Brain pericyte (primary cell): ENCODE data around the gene NR1D2.
"Not testable (repeated sequence)": the region's sequence is repeated elsewhere in the genome, so short reads cannot be mapped to it uniquely, and the experiment has no call there.

ENCODE experiments used
- DNase-seq: peaks from one replicate; pipeline ENCODE4 v3.0.0-alpha.2; 2012; ENCODE audit warnings: low read depth, low spot score

NR1D2 gene

DNA sequence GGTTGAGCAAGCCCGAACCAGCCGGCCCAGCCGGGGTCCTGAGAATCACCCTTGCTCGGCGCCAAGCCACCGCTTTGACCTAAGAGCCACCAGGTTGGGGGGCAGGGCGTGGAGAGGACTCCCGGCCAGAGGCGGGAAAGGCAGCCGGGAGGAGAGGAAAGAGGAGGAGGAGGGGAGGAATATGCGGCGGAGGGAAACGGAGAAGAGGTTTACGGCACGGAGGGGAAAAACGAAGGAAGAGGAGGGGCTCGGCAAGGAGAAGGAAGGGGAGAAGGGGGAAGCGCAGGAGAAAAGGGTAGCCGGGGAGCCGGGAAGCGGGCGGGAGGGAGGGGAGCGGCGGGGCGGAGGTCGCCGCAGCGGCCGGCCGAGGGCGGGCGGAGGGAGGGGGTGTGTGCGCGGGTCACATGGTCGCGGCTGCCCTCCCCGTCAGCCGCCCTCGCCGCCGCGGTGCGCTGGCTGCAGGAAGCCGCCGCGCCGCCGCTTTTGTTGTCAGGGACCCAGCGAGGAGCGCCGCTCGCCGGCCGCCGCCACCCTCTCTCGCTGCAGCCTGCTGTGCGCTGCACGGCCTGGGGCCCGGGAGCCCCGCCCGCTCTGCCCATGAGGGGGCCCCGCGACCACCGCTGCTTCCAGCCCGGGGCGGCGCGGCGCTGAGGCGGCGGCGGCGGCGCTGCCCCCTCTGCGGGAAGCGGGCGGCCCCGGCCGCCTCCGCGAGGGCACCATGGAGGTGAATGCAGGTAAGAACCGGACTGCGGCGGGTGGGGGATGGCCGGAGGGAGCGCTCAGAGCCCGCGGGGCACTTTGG, at the start of gene NR1D2:
Gene NR1D2 (plus strand): TSS at position 426 of the 802 bp plus-strand sequence. CDS start 293 bp downstream, at position 719.
- DNase-seq = no peak

DNA sequence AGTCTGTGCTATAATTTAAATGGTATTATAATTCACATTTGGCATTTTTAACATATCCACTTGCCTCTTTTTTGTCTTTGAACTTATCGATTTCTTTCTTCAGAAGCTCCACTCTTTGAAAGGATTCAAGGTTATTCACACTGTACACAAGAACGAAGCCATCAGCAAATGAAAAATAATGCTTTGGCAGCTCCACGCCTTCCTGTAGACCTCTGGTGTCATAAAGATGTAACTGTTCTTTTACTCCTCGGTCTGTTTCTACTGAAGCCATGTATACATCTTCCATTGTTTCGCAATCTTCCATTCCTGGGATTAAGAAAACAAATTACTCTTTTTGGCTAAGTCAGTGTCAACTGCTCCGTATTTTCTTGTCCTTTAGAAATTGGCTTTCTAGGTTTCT, 44.3 kb upstream of the NR1D2 start:
- DNase-seq = no peak

DNA sequence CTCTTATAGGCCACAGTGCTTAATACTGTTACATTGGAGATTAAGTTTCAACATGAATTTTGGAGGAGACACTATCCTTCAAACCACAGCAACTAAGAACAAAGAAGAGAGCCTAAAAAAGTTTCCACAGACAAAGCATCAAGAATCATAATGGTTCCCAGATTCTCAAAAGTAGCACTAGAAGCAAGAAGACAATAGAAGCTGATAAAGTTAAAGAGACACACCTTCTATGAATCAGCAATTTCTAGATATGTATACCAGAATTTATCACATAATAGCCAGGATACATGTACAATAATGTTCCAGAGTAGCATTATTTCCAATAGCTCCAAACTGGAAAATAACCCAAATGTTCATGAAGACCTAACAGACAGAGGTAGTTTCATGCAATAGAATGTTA, 40.5 kb upstream of the NR1D2 start:
- DNase-seq = no peak

DNA sequence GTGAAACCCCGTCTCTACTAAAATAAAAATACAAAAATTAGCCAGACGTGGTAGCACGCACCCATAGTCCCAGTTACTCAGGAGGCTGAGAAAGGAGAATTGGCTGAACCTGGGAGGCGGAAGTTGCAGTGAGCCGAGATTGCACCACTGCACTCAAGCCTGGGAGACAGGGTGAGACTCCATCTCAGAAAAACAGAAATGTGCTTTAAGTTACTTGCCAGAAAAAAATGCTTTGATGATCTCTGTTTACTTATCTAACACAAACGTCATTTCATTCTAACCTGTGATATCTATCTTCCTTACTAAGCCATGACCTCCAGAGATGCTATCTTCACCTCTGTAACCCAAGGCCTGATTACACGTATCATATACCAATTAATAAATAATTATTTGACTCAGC, 35.7 kb upstream of the NR1D2 start:
- DNase-seq = no peak

DNA sequence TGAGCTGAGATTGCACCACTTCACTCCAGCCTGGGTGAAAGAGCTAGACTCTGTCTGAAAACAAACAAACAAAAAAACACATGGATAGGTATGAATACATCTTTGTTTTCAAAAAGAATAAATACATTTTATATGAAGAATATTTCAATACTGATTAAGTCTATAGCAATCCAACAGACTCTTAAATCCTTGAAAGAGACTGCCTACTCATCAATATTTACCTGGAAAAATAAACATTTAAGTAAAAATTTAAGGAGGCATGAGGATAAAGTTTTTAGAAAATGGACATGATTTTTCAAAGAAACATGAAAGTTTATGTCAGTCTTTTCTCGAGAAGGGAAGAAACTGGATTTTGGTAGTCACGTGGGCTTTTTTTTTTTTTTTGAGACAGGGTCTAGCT, 33.7 kb upstream of the NR1D2 start:
- DNase-seq = no peak

DNA sequence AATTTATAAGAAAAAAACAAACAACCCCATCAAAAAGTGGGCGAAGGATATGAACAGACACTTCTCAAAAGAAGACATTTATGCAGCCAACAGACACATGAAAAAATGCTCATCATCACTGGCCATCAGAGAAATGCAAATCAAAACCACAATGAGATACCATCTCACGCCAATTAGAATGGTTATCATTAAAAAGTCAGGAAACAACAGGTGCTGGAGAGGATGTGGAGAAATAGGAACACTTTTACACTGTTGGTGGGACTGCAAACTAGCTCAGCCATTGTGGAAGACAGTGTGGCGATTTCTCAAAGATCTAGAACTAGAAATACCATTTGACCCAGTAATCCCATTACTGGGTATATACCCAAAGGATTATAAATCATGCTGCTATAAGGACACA, 32.8 kb upstream of the NR1D2 start:
- DNase-seq = not testable (repeated sequence)

DNA sequence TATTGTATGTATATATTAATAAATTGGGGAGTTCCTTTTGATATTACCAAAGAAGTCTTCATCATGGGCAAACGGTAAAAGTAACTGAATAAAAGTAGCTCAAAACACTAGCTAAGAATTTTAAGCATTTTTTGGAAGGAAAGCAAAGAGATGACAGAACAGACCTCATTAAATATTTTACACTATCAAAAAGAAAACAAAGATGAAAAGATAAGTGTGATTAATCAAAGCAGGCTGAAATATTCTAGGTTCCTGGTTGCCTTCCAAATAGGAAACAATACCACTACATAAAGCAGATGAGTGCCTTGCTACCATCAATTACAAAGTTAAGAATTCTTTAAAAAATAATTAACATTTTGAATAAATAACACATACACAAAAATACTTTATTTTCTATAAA, 31.9 kb upstream of the NR1D2 start:
- DNase-seq = no peak

DNA sequence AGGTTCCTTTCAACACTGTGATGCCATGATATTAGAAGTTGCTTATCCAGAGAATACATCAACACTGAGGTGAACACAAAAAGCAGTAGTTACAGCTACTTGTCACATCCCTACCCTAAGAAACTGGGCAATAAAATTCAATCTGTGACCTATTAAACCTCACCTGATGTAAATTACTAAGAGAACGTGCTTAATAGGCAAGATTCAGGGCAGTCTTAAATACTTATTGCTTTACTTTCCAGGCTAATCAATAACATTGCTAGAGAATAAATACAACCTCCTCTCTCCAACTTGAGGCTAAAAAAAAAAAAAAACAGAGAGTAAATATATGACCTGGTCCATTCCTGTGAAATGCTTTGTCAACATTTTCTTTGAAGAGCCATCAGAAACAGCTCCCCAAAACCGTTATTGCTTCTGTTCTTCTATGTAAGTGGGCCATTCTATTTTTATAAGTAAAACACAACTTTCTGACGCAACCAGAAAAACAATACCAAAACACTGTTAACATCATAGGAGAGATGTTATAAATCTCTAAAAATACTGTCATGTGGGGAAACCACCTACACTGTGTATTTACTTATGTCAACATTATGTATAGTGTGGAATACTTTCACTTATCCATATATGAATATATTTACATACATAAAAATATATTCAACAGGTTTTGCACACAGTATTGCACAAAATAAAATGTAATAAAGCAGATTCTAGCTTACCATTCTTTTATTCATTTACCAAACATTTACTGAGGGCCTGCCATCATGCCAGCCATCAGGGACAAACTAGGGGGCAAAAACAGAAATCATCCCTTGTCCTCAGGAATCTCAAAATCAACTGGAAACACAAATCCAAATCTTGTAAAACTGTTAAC, 31.0 kb upstream of the NR1D2 start:
- no peak for DNase-seq

DNA sequence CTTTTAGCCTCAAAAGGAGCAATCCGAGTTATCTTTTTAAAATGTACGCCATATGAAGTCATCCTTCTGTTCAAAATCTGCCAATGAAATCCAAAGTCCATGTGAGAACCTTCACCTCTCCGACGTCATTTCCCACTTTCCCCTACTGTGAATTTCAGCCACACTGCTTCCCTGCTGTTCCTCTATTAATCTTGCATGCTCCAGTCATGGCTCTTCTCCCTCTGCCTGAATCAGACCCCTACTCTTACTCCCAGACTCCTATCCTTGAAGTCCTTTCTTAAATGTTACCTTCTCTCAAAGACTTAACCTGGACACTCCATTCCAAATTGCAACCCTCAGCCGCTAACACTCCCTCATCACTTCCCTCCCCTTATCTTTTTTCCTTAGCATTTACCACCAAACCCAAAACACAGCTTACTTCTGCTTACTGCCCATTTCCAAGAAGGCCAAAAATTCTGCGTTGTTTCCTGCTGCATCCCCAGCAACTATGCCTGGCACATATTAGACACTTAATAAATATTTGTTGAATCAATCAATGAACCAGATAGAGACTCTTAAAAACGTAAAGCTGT, 29.5 kb upstream of the NR1D2 start:
- peak; percentile 26 for DNase-seq

DNA sequence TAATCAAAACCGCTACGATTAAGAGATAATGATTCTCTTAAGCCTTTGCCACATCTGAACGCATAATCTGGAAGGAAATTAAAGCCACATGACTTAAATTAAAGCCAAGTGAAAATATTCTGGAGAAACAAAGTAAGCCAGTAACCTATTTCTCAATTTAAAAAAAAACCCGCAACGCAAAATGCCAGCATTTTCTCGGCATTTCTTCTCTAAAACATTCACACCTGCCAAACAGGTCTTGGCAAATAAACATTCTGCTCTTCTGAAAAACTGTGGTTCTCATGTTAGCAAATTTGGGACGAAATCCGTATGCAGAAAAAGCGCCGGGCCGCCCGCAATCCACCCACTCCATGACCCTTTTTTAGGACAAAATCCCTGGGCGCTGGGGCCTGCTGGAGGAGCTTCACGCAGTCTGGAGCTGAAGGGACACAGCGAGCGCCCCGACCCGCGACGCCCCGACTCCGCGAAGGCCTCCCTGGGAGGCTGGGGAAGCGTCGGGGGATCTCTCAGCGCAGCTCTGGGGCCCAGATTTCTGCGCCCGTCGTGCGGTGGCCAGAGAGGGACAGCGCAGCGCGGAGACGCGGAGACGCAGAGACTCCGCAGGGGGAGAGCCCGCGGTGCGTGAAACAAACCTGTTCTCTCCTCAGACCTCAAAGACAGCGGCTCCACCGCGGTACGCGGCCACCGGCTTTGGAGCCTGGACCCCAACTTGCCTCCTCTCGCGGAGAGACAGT, 28.8 kb upstream of the NR1D2 start:
- no peak for DNase-seq

DNA sequence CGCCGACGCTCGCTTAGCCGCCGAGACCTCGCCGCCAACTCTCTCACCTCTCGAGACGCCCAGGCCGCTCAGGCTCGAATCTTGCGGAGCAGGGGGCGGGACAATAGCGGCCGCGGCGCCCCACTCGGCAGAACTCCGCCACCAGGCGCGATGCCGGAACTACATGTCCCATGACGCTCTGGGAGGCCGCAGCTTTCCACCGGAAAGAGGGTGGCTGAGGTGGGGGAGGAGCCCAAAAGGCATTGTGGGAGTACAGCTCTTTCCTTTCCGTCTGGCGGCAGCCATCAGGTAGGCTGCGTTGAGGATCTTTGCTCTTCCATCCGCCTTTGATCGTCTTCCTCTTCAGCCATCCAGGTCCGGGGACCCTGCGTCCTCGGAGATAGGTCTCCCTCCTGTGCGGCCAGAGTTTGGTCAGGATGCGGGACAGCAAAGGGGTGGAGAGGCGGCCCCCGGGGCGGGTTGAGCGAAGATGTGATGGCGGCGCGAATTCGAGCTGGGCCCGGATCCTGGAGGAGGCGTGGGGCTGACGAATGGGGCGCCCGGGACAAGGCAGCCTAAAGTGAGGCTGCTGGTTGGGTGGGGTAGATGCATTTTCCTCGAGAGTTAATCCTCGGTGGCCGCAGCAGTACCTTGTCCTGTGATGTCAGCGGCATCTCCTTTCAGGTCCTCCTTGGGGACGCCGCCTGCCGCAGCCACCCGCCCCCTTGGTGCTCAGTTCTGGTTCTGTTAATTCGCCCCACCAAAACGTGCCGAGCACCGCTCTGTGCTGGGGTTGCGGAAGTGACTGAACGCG, 28.0 kb upstream of the NR1D2 start, which contains the start of the genes NKIRAS1 and RPL15:
Gene NKIRAS1 (minus strand): TSS at position 105 of the 793 bp plus-strand sequence. CDS start 6,086 bp downstream, outside the sequence.
Gene RPL15 (plus strand): TSS at position 247 of the 793 bp plus-strand sequence. CDS start 728 bp downstream, outside the sequence.
- peak; percentile 82 for DNase-seq

DNA sequence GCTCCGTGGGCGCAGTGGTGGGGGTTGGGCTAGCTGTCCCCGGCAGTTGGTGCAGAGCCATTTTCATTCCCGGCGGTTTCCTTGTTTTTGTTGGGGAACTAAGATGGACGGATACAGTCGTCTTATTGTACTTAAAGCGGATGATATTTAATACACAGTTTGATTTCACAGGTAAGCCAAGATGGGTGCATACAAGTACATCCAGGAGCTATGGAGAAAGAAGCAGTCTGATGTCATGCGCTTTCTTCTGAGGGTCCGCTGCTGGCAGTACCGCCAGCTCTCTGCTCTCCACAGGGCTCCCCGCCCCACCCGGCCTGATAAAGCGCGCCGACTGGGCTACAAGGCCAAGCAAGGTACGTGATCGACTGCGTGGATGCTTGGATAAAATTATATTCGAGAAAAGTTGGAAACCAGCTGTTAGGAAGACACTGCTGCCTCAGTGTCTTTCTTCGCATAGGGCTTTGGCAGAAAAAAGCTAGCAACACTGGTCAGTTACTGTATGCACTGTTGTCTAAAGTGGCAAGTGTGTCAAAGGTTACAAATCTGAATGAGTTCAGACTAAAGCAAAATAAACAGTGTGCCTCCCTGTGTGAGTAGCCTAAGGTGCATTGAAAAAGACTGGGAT, 27.3 kb upstream of the NR1D2 start:
- DNase-seq = not testable (repeated sequence)

DNA sequence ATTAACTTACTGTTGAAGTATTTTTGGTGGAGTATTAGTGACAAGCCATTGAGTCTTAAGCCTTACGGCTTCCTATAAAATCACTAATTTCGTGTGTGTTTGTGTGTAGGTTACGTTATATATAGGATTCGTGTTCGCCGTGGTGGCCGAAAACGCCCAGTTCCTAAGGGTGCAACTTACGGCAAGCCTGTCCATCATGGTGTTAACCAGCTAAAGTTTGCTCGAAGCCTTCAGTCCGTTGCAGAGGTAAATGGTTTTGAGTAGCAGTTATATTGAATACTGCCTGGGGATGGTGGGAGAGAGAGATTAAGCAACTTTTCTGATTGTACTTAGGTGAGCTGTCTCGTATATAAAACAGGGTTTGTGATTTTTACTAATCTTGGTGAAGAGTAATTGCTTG, 26.8 kb upstream of the NR1D2 start:
- not testable (repeated sequence) for DNase-seq

DNA sequence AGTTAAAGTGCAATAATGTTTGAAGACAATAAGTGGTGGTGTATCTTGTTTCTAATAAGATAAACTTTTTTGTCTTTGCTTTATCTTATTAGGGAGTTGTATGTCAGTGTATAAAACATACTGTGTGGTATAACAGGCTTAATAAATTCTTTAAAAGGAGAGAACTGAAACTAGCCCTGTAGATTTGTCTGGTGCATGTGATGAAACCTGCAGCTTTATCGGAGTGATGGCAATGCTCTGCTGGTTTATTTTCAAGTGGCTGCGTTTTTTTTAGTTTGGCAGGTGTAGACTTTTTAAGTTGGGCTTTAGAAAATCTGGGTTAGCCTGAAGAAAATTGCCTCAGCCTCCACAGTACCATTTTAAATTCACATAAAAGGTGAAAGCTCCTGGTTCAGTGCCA, 25.5 kb upstream of the NR1D2 start:
- DNase-seq = no peak

DNA sequence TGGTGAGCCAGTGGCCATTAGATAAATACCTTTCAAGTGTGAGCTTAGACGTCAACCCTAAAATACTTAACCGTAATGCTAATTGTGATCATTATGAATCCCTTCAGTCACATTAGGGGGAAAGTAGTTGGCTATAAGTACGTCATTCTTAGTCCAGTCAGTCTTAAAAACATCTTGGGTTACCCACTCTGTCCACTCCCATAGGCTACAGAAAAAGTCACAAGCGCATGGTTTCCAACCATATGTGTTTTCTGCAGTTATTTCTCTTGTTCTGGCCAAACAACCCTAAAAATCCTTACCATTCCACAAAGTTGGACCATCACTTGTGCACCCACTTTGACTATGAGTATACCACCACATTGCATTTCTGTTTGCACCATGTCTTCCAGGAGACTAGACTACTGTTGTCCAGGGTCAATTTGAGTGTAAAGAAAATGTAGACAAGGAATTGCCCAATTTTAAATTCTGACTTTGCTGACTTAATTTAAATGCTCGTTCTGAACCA, 24.9 kb upstream of the NR1D2 start:
- no peak for DNase-seq

DNA sequence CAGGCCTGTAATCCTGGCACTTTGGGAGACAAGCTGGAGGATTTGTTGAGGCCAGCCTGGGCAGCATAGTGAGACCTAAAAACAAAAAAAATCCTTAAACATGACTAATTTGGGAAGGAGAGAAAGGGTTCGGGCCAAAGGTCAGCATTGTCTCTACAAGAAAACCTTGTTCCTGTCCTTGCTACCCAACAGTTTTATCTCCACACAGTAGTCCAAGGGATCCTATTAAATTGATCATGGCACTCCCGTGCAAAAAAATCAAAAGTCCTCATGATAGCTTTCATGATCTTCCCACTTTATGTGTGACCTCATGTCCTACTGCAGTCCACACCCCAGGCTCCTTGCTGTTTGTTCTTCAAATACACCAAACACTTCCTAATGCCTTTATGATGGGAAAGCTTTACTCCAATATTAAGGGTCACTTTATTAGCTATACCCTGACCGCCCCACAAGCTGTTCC, 24.0 kb upstream of the NR1D2 start:
- DNase-seq = no peak

DNA sequence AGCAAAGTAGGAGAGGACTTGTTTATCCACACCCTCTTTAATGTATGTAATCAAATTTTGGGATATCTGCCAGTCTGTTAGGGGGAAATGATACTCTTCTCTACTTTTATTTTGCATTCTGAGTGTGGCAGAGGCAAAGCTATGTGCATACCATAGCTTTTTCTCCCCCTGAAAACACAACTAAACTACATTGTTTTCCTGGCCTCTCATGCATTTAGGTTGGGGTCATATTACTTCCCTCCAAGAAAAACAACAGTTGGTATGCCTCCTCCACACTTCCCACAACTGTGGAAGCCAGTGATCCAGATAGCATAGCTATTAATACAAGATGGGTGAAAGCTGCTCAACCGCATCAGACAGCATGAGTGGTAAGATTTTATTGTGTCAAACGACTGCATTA, 21.3 kb upstream of the NR1D2 start:
- DNase-seq = peak; percentile 33

DNA sequence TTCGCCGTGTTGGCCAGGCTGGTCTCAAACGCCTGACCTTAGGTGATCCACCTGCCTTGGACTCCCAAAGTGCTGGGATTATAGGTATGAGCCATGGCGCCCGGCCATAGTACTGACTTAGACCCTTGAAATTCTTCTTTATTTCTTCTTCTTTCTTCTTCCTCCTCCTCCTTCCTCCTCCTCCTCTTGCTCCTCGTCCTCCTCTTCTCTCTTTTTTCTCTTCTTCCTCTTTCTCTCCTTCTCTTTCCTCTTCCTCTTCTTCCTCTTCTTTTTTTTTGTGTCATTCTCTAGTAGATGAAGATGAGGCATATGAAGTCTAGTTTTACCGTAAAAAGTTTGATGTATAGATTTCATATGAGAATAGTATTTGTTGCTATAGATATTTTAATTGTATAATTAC, 18.8 kb upstream of the NR1D2 start:
- no peak for DNase-seq

DNA sequence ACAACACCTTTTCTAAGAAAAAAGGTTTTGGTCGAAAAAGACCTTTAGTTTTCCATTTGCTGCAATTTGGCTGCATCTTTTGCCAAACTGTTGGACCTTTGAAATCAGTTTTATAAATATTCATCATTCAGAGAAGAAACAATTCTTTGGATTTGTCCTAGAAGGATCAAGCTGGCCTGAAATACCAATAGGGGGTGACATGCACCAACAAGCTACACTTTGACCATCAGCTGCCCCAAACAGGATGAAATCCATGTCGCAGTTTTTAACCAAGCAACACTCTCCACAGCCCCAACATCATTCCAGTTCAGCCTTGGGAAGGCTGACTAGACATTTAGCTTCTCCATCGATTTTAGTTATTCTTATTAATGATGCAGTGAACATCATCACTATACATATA, 18.4 kb upstream of the NR1D2 start:
- DNase-seq = no peak

DNA sequence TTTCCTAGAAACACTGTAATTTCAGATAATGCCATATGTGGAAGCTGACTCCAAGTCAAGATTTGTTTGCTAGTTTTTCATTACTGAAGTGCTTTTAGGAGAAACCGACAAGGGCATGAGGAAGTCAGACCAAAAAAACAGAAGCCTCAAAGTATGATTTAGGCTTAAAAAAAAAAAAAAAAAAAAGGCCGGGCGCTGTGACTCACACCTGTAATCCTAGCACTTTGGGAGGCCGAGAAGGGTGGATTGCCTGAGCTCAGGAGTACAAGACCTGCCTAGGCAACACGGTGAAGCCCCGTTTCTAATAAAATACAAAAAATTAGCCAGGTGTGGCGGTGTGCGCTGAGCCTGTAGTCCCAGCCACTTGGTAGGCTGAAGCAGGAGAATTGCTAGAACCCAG, 16.6 kb upstream of the NR1D2 start:
- no peak for DNase-seq
